NCI-H1694 treated with DMSO at 0.1 percent for 48 hours (cell line): ENCODE measurements around the gene BRD4.

Experiments used
- DNase-seq: peaks from one replicate; lab custom pipeline; 2025; lab: John Stamatoyannopoulos, UW

BRD4 gene

DNA sequence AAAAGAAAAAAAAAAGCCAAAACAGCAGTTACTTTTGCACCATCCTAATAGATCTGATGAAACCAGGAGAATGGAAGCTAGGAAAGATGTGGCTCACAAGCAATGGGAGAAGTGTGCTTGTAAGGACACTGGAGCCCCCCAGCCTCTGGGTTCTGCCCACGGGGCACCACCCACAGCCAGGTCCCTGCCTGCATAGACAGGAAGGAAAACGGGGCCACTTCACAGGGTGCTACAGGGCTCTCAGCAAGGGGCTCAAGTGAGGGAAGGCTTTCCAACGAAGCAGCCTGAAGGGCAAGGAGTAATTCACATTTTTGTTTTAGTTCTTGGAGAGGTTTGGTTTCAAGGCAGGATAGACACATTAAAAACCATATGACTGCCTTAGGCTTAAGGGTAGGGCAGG, 42.7 kb downstream of the BRD4 start:
- DNase-seq: no peak

DNA sequence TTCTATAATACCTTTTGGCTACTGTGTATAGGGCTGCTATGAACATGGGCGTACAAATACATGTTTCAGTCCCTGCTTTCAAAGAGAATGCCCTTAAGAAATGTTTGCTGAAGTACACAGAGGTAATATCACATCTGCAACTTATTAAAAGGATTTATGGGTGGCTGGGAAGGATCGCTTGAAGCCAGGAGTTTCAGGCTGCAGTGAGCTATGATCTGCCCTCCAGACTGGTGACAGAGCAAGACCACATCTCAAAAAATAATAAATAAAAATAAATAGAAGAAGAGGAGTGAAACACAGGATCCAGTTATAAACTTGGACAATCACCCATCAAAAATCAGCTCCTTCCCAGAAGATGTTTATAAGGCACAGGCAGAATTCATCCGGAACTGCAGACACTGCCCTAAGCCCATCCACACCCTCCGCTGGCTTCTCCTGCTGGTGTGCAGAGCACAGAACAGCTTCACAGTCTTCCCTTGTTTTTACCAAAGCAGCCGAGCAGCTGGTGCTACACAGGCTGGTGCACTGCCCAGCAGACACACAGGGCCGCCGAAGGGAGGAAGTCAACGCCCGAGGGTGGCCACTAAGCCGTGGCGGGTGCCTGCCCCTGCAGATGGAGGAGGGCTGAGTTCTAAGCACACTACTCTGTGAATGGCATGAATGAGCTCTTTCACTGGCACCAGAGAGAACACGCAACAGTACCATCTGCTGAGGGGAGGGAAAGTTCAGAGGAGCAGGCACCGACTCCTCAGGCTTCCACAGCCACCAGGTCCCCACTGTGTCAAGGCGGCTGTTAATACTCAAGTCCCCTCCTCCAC, 44.0 kb downstream of the BRD4 start:
- peak; percentile 84 for DNase-seq

DNA sequence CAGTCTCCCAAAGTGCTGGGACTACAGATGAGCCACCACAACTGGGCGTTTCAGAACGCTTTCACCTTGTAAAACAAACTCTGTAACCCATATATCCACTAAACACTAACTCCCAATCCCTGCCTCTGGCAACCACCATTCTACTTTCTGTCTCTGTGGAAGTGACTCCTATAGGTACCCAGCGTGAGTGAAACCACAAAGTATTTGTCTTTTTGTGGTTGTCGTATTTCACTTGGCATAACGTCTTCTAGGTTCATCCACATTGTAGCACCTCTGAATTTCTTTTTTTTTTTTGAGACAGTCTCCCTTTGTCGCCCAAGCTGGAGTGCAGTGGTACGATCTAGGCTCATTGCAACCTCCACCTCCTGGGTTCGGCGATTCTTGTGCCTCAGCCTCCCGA, 44.8 kb downstream of the BRD4 start:
- DNase-seq: no peak

DNA sequence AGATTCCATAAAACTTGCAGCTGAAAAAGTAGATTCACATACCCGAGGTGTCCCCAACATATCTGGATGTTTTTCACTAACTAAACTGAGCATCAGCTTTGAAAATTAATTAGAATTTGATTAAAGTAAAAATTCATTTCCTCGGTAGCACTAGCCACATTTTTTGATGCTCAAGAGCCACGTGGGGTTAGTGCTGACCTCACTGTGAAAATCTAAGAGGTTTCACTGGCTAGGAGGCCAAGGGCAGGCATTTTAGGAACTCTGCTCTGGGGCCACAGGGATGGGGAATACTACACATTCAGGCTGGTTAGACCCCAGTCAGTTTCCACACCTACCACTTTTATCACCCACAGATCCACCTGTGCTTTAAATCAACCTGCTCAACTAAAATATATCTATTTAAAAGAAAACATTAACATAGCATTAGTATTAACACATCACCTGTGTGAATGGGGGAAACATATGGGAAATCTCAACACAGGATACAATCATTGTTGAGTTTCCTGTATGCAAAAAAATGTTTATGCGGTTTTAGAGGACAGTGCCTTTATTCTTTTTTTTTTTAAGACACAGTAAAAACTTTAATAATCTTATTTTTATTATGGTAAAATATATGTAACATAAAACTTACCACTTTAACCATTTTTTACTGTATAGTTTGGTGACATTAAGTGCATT, 45.5 kb downstream of the BRD4 start:
- no peak for DNase-seq

DNA sequence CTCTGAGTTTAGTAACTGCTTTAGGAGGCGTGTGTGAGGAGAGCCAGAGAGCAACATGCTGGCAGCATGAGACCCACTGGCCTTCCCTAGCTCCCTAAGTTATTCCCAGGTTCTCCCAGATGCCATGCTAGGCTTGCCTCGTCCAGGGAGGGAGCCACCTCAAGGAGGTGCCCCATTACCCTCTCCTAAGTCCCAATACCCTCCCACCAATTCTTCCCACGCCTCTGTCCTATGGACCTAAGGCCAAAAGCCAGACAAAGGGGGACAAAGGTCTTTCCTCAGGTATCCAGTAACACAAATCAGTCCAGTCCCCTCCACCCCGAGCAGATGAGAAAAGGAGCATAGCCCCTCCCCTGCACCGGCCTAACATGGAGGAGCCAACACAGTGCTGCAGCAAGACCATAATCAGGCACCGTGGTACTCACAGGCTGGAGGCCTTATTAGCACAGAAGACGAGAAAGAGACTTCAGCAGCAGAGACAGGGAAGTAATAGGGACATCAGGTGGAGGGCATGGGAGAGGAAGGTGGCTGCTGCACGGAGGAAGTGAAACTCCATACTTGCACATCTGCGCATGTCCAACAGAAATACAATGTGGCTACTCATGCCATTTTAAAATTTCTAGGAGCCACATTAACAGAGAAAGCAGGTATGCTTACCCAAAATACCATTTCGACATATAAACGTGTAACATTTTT, 46.3 kb downstream of the BRD4 start:
- DNase-seq: no peak

DNA sequence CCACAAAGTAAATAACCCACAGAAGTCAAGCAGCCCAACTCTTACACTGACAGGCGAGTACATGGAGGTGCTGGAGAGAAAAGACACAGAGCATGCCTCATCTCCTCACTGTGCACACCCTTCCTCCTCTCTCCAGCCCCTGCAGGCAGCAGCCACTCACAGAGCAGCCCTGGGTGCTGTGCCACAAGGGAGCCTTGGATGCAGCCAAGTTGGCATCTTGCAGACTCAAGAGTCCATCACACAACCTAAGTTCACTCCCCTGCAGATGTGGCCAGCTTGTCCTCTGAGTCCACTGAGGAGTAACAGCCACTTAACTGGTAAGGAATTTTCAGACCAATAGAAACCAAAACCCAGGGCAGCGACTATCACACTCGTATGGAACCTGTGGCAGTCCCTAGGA, 47.4 kb downstream of the BRD4 start:
- no peak for DNase-seq

DNA sequence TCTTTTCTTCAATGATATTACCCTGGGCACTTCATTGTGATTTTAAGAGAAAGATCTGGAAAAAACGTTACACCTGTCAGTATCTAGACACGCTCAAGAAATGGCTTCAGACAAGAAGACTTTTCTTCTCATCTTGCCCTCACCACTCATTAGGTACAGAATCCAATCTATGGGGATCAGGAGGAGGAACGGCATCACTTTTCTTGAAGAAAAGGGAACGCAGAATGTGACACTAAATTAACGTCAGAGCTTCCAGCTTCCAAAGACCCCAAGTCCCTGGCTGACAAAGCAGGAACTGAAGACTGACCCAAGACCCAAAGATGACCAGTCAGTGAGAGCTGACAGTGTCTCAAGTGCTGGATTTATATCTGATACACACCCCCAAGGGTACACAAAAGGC, 48.2 kb downstream of the BRD4 start:
- DNase-seq: no peak

DNA sequence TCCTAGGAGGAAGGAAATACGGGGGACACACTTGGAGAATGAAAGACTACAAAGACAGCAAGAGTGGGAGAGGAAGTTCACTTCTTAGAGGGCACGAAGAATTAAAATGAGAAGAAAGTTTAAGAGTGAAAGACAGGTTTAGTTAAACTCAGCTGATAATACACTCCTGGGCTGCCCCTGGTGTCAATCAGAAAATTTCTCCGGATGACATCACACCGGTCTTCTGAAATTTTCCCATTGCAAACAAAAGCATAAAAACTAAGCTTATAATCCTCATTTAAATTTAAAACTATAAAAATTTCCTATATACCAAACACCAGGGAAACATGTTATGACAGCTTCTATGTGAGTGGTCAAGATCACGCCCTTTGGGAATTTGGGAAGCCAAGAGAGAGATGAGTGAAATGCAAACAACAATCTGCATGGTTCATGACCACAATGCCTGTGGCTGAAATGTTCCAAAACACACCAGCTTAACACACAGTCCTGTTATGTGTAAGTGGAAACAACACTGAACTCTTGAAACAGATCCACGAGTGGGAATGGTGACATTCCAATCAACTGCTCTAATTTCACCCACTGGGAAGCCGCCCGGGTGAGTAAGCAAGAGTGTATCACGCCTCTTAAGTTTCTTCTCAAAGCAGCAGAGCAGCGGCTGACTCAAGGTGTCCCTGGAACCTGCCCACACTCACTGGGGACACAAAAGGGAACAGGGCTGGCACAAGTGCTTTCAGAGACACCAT, 49.0 kb downstream of the BRD4 start:
- no peak for DNase-seq

DNA sequence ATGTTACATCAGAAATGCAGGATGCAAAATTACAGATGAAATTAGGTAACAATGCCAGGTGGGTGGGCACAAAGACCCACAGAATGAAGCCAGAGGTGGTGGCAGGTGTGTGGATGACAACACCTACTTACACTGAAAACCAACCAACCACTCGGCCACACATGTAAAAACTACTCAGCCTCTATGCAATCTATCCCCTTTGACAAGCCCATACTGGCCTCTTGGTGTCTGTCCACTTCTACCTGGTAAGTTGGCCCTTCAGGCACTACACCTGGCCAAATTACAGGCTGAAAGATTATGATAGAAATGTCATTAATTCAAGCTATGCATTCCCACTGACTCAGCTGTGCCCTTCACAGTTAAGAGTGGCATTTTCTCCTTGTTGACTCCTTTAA, 50.0 kb downstream of the BRD4 start:
- no peak for DNase-seq

DNA sequence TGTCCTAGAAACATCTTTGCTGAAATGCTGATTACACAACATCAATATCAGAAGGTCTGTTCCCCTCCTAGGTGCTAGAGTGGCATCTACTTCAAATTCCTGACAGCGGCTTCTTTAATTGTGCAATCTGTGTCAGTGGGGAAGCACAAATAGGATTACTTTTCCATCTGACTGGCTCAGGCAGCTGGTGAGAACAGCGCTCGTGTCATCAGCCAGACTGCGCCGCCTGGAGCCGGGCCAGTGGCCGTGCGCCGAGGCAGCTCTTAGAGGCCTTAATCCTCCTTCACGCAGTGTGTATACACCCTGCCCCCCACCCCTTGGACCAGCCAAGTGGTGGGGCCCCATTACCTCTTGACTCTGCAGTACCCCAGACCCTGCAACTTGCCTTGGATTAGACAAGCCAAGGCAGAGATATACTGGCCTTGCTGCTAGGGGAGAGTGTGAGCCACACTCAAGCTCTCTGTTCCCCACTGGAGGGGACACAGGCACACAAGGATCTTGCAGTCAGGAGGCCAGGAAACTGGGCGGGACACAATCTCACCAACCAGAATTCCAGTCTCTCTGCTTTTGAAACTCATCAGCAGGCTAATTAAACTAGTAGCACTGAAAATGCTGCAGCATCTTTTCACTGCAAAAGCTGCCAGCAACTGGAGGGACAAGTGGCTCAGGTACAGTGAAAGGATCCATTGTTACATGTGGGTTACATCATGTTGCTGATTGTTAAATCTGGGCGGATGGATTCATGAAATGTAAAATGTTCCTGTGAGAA, 51.2 kb downstream of the BRD4 start:
- DNase-seq: peak; percentile 86

DNA sequence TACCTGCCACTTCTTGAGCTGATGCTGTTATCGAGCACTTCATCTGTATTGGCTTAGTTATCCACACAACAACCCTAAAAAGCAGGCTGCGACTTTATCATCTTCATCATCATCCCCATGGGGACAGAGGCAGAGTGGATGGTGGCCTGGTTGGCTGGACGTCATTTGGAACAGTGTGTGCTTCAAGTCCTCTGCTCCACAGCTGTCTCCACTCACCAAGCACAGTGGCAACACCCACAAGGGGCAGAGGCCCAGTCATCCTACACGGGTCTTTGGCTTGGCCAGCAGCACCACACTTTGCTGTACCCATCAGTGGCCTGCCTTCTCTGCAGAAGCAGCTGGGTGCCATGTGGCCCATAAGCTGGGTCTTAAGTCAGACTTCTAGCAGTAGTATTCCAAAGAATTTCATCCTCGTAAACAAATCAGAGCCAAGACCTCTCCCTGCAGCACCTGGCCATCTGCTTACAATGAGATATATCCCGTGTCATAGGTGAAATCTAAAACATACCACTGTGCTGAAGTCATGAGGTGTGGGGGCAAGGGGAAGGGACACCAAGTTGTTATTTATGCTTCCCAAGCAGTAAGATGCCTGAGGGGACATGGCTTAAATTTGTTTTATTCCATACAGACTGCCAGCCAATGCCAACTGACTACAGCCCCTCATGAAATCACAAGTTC, 52.2 kb downstream of the BRD4 start:
- DNase-seq: no peak

DNA sequence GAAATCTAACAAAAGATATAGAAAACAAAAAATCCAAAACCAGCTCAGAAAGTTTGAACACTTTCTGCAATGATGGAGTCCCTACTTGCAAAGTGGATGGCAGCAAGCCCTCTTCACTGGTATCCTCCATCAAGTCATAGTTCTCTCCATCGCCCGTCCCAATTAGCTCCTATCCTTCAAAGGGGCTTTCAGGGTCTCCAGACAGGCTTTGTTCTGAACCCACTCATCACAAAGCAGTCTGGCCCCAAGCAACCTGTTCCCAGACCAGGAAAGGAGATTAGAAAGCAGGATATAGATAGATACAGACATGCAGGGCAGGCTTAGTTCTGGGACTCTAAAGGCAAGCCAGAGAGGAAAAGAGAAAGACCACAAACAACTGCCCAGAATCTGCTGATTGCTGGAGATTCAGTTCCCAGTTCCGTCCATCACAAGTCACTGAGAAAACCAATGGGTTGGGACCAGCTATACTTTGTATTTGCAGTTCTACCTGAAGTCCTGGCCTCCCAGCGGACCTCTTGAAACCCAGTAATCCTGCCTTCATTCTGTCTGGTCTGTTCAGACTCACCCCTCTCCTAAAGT, 52.9 kb downstream of the BRD4 start:
- no peak for DNase-seq

DNA sequence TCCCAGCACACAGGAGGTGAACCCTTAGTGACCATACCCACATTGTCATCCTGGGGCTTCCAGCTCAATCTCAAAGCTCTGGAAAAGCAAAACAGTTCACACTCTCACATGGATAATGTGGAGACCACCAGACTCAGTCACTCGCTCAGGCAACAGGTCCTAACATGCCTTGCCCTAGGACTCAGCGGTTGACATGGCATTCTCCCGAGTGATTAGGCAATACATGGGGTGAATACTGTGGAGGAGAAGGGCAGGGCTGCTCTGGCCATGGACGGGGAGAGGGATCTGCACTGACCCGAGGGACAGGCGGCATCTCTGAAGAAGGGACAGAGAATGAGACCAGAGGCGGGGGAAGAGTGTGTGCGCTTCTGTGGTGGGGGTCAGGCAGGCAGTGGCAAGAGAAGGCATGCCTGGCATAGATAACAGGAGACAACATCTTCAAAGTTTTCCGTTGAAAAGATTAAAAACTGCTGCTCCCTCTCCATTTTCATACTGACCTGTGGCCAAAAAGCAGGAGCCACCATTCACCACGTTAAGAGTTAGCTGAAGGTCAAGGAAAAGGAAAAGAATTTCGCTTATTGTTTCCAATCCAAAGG, 55.6 kb downstream of the BRD4 start:
- peak; percentile 21 for DNase-seq

DNA sequence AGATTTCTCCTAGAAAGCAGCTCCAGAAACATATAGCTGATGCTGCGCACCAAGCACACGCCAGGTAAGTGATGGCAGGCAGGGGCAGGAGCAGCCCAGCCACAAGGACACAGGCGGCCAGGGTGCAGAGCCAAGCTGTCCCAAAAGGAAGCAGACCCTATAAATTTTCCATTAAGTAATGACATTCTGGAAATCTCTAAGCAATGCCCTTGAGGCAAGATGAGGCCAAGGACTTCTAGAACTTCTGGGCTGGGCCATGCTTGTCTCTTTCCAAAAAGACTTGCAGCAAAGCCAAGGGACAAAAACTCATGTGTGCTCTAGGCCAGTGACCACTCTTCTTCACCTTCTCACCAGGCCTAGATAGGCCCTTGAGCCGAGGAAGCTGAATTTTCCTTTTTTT, 57.9 kb downstream of the BRD4 start:
- DNase-seq: no peak

DNA sequence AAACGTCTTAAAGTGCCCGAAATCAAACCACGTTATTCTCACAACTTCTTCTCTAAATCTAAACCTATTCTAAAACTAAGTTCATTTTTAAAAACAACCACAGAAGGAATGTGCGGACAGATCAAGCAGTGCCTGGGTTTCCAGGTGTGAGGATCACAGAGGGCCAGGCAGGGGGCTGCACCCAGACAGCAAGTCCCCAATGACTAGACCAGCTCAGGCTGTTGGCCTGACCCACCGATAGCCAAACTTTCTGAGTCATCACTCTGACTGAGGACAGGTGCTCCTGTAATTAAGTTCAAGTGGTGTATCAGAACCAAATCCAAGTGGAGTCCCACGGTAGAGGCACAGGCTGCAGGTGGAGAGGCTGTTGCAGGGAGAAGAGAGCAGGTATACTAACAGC, 62.5 kb downstream of the BRD4 start:
- no peak for DNase-seq

DNA sequence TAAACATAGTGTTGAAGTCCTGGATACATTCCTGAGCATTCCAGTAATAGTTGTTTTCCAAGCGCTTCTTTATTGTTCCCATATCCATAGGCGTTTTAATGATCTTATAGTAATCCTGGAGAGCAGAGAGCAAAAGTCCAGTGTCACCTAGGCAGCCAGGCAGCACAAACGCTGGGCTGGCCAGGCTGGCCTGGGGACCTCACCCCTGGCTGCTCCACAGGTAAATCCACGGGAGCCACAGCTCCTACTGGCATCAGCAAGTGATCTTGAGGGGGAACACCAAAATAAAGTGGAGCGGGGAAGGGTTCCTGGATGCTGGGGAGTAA, 63.4 kb downstream of the BRD4 start:
- DNase-seq: no peak

DNA sequence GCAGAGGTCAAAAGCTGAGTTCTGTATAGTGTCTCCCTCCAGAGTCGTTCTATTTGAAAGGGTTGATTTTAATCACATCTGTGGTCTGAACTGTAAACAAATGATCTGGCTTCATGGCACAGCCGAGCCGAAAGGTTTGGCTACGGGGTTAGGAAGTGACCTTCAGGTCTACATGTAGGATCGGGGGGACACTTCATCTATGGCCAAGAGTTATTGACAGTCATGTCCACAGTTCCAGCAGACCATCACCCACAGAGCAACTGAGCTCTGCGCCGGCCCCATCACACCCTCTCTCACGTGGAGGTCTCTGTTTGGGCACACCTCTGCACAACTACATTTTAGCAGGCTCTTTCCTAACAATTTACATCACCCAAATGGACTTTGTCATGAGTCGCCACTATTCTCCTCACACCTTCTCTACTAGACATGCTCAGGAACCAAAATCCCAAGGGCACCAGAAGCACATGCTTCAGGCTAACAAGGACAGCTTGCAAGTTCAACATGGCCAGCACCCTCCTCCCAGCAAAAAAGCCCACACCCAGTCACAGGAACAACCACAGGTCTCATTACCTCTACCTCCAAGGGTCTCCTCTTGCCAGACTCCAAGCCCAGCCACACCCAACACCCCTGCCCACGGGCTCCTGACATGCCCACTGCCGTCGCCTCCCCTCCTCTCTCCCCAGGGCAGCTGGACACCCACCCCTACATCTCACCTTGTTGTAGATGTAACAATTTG, 64.0 kb downstream of the BRD4 start:
- DNase-seq: no peak

DNA sequence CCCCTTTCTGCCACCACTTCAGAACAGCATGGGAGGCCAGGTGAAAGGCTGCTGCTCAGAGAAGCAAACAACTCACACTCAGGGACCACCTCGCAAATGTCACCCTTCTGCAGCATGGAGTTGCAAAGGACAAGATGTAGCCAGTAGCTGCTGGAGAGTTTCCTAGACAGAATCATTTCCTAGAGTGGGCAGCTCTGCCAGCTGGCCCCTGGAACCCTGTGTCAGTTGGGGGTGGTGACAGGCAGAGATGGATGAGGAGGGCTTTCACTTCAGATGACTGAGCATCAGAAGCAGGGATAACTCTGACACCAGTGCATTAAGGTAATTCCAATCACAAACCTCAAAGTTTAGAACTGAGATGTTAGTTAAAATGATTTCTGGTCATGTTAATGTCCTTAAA, 65.7 kb downstream of the BRD4 start:
- DNase-seq: no peak

DNA sequence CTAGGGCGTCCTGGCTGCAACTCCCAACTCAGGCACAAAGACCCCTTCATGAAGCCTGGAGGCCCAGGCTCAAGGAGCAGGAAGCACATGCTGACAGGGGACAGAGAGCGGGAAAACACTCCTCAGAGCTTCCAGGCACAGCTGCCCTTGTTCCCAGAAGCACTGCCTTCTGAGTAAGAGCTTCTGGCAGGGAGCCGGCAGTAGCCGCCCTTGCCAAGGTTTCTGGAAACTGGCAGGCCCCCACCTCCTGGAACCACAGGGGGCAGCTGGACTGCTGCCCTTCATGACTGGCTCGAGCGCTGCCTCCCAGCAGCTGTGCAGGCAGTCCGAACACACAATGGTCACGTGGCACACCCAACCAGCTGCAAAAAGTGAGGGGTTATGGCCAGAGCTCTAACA, 66.5 kb downstream of the BRD4 start:
- peak; percentile 53 for DNase-seq
